Stimulated activated CD8-positive, alpha-beta memory T cell treated with anti-CD3 and anti-CD28 coated beads, Interleukin-12 subunit alpha, Interleukin-12 subunit beta, amount 100 ng/mL, for 24 hours (primary cell): ENCODE measurements around the gene ILDR1.

Source experiments
- DNase-seq: peaks from one replicate; pipeline ENCODE4 v3.0.0-alpha.2; 2020; ENCODE audit errors: extremely low read depth

ILDR1 gene

GRCh38 chr3:122019493-122019892 lies 2.6 kb downstream of the ILDR1 start:
- DNase-seq, result no peak

- no peak for DNase-seq
Observed at GRCh38 chr3:122014741-122015140, 7.3 kb downstream of the ILDR1 start.

GRCh38 chr3:122013448-122013925 lies 8.6 kb downstream of the ILDR1 start:
- no peak for DNase-seq

GRCh38 chr3:122012821-122013220 lies 9.2 kb downstream of the ILDR1 start:
- no peak for DNase-seq

GRCh38 chr3:122011396-122011795 lies 10.7 kb downstream of the ILDR1 start:
- no peak for DNase-seq

- DNase-seq, result no peak
Observed at GRCh38 chr3:122010506-122010905, 11.5 kb downstream of the ILDR1 start.

- no peak for DNase-seq
Observed at GRCh38 chr3:122008166-122008565, 13.9 kb downstream of the ILDR1 start.

- DNase-seq, result no peak
Observed at GRCh38 chr3:122006267-122006666, 15.8 kb downstream of the ILDR1 start.

- no peak for DNase-seq
Observed at GRCh38 chr3:122004991-122005565, 17.0 kb downstream of the ILDR1 start.

- DNase-seq, result no peak
Observed at GRCh38 chr3:122004107-122004506, 17.9 kb downstream of the ILDR1 start.

GRCh38 chr3:122003606-122004005 lies 18.4 kb downstream of the ILDR1 start:
- no peak for DNase-seq

GRCh38 chr3:122003112-122003511 lies 18.9 kb downstream of the ILDR1 start:
- no peak for DNase-seq

GRCh38 chr3:122002611-122003010 lies 19.4 kb downstream of the ILDR1 start:
- no peak for DNase-seq

GRCh38 chr3:122001892-122002291 lies 20.2 kb downstream of the ILDR1 start:
- no peak for DNase-seq

- no peak for DNase-seq
Observed at GRCh38 chr3:122000936-122001605, 21.0 kb downstream of the ILDR1 start.

- DNase-seq, result no peak
Observed at GRCh38 chr3:121999931-122000330, 22.1 kb downstream of the ILDR1 start.

GRCh38 chr3:121998611-121999473 lies 23.2 kb downstream of the ILDR1 start:
- no peak for DNase-seq

- DNase-seq, result no peak
Observed at GRCh38 chr3:121998030-121998580, 23.9 kb downstream of the ILDR1 start.

- no peak for DNase-seq
Observed at GRCh38 chr3:121997372-121997771, 24.7 kb downstream of the ILDR1 start.

GRCh38 chr3:121996441-121996840 lies 25.6 kb downstream of the ILDR1 start:
- DNase-seq, result no peak

- DNase-seq, result no peak
Observed at GRCh38 chr3:121995161-121996137, 26.6 kb downstream of the ILDR1 start.
